Body of pancreas (tissue), 4 donors: Measurements from ENCODE around the gene CADM1. TPM values are rescaled to one million over a fixed set of nuclear protein-coding genes. Genes with fewer than 3 reads are reported as not detected.

ENCODE experiments used
- ATAC-seq: fragments of 150-250 bp; one replicate; pipeline ENCODE4 v1.9.1; 2016
- DNase-seq, 4 donors: peaks; one replicate each; pipeline ENCODE4 v3.0.0-alpha.2; 2019
- H3K27ac ChIP-seq, 4 donors: fragments of 200-600 bp; sonication (generic); 1 replicate in 3 of 4; 2 replicates in 1 of 4; pipeline versions ENCODE4 v1.5.1 to v1.6.1; 2016 to 2019; ENCODE audit warnings: mild to moderate bottlenecking in 1 of 4, mixed read lengths in 1 of 4, moderate library complexity in 1 of 4
- H3K27me3 ChIP-seq, 2 donors: fragments of 200-600 bp; sonication (generic); one replicate each; pipeline ENCODE4 v1.6.0; 2016; ENCODE audit warnings: mild to moderate bottlenecking in 1 of 2
- H3K36me3 ChIP-seq, 2 donors: fragments of 200-600 bp; sonication (generic); replicated peaks in 1 of 2; 2 replicates each; pipeline ENCODE4 v1.5.1; 2016; ENCODE audit warnings: low read depth in 2 of 2; ENCODE audit not compliant: insufficient read depth in 1 of 2
- H3K4me1 ChIP-seq: fragments of 200-600 bp; sonication (generic); one replicate; pipeline ENCODE4 v1.6.0; 2016
- H3K4me3 ChIP-seq, 2 donors: fragments of 200-600 bp; sonication (generic); 1 replicate in 1 of 2; 2 replicates in 1 of 2; pipeline ENCODE4 v1.5.1; 2016 to 2019
- H3K9me3 ChIP-seq, 3 donors: fragments of 200-600 bp; sonication (generic); 1 replicate in 2 of 3; 2 replicates in 1 of 3; pipeline ENCODE4 v1.5.1; 2016
- POLR2A ChIP-seq, 3 donors: fragments of 450-650 bp; IDR thresholded peaks; one replicate each; pipeline ENCODE4 v1.6.1; 2016; ENCODE audit warnings: antibody characterized with exemption in 3 of 3, mild to moderate bottlenecking in 2 of 3
- WGBS, 2 donors: methylation state at CpG; one replicate each; pipeline ENCODE4 v1.1.5; 2017; 5-methylcytosine and 5-hydroxymethylcytosine counted together
- intact Hi-C: fragments of 100-400 bp; cut with DNase I; formaldehyde crosslinking; loops from one replicate; pipeline ENCODE4 v1.15.1; 2023
- total RNA-seq, 2 donors: library from RNA; depleted of rRNA; stranded (reverse); fragments of >200 nt; gene quantifications; one replicate each; pipeline ENCODE4 v1.1.0, GENCODE V29; 2016
- TF ChIP-seq, protein P1 (sequence below), 7 experiments: fragments of 450-650 bp in 4 of 7; fragments of 200-600 bp in 3 of 7; sonication (generic) in 3 of 7; IDR thresholded peaks; one replicate each; pipeline ENCODE4 v1.5.1; 2016 to 2019; ENCODE audit warnings: antibody characterized with exemption in 7 of 7

Gene CADM1
- total RNA-seq, 2 donors from 2014 or later: 12.5 to 13.7 TPM

DNA sequence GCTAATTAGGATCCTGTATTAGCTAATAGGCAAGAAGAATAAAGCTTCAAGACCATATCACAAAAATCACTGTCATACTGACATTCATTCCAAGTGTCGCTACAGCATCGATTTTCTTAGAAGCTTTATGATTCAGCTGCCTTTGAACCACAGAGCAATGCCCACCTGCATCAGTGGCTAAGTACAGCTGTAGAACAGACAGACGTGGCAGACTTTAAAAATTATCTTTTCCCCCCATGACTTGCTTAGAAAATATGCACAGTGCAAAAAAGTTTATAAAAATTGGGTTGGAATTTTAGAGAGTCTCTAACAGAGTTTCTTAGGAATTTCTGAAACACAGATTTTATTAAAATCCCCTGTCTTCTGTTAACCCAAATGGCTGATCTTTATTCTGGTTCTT lies 120.8 kb downstream of the CADM1 start:
- Histone ChIP-seq H3K27ac (no peak overlapping the region), H3K4me3 (no peak overlapping the region), H3K9me3 (no peaks in the 10 kb centered on the region), H3K36me3 (no peaks in the 10 kb centered on the region), H3K4me1 (no peaks in the 10 kb centered on the region), H3K27me3 (no peaks in the 10 kb centered on the region)
- no peak for ATAC-seq
- intact Hi-C loops: no loop called here
- DNase-seq: no peak
- no peak for TF ChIP-seq POLR2A (IDR thresholded peaks at IDR 0.05)
- TF ChIP-seq, protein P1, sequence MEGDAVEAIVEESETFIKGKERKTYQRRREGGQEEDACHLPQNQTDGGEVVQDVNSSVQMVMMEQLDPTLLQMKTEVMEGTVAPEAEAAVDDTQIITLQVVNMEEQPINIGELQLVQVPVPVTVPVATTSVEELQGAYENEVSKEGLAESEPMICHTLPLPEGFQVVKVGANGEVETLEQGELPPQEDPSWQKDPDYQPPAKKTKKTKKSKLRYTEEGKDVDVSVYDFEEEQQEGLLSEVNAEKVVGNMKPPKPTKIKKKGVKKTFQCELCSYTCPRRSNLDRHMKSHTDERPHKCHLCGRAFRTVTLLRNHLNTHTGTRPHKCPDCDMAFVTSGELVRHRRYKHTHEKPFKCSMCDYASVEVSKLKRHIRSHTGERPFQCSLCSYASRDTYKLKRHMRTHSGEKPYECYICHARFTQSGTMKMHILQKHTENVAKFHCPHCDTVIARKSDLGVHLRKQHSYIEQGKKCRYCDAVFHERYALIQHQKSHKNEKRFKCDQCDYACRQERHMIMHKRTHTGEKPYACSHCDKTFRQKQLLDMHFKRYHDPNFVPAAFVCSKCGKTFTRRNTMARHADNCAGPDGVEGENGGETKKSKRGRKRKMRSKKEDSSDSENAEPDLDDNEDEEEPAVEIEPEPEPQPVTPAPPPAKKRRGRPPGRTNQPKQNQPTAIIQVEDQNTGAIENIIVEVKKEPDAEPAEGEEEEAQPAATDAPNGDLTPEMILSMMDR (IDR thresholded peaks at IDR 0.05): no peak
- WGBS, 2 donors: 42 to 55% methylated on average over 3 of the region's 3 CpGs

DNA sequence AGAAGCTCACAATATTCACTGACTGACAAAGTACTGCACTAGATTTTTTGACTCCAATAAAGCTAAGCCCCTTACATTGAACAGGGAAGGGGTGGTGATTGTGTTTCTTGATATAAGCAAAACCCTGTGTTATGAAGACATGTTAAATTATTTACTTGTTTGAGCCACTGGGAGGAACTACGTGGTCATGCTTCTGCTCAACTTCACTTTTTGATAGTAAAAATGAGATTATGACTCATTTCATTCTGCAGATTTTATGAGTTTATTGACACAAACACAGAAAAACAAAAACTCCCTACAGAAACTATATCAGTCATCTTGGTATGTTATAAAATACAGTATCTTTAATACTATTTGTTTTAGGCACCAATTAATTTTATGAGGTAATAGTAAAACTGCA lies 124.7 kb downstream of the CADM1 start:
- no peaks in the 10 kb centered on the region for H3K4me1 ChIP-seq
- no peak overlapping the region for H3K4me3 ChIP-seq
- no peaks in the 10 kb centered on the region for H3K27me3 ChIP-seq
- ATAC-seq (no peak), DNase-seq (no peak)
- 34 to 40% methylated on average over 1 of the region's 1 CpG for WGBS, 2 donors
- no peak overlapping the region for H3K27ac ChIP-seq
- intact Hi-C loops: no loop called here
- no peaks in the 10 kb centered on the region for H3K36me3 ChIP-seq
- H3K9me3 ChIP-seq: no peaks in the 10 kb centered on the region
- no peak for TF ChIP-seq POLR2A (IDR thresholded peaks at IDR 0.05)
- TF ChIP-seq, protein P1 (IDR thresholded peaks at IDR 0.05): no peak

DNA sequence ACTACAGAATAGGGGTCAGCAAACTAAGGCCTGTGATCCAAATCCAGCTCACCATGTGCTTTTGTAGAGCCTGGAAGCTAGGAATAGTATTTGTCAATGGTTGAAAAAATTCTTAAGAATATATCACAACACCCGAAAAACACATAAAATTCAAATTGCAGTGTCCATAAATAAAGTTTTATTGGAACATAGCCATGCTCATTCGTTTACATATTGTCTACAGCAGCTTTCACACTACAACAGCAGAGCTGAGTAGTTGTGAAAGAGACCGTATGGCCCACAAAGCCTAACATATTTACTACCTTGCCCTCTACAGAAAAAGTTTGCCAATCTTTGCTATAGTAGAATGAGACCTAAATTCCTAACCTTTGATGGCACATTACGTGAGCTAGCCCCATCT lies 125.7 kb downstream of the CADM1 start:
- TF ChIP-seq POLR2A (IDR thresholded peaks at IDR 0.05): no peak
- TF ChIP-seq, protein P1 (IDR thresholded peaks at IDR 0.05): no peak
- no peaks in the 10 kb centered on the region for H3K36me3 ChIP-seq
- H3K9me3 ChIP-seq: no peaks in the 10 kb centered on the region
- H3K27me3 ChIP-seq: no peaks in the 10 kb centered on the region
- WGBS, 2 donors: 80 to 82% methylated on average over 4 of the region's 4 CpGs
- no peak overlapping the region for H3K4me3 ChIP-seq
- ATAC-seq: no peak
- intact Hi-C loops: no loop called here
- no peak for DNase-seq
- no peaks in the 10 kb centered on the region for H3K4me1 ChIP-seq
- no peak overlapping the region for H3K27ac ChIP-seq

DNA sequence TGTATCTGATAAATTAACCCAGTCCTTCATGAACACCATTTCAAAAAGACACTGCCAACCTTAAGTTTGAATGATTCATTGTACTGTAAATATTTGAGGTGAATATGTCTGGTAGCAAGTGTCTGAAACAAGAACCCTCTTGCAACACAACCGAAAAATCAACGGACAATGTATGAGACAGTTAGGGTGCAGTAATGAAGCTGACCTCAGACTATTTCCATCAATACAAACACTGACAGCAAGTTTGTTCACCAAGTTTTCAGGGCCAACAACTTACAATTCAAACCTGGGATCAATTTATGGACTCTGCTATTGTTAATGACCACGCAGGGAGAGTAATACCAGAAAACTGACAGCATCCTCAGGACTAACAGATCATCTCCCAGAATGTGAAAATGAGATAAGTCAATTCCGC lies 126.3 kb downstream of the CADM1 start:
- intact Hi-C loops: no loop called here
- TF ChIP-seq, protein P1 (IDR thresholded peaks at IDR 0.05): no peak
- TF ChIP-seq POLR2A (IDR thresholded peaks at IDR 0.05): no peak
- DNase-seq (no peak), ATAC-seq (no peak)
- Histone ChIP-seq H3K36me3 (no peaks in the 10 kb centered on the region), H3K27ac (no peak overlapping the region), H3K9me3 (no peaks in the 10 kb centered on the region), H3K27me3 (no peaks in the 10 kb centered on the region), H3K4me1 (no peaks in the 10 kb centered on the region), H3K4me3 (no peak overlapping the region)
- WGBS, 2 donors: 64 to 75% methylated on average over 4 of the region's 4 CpGs

DNA sequence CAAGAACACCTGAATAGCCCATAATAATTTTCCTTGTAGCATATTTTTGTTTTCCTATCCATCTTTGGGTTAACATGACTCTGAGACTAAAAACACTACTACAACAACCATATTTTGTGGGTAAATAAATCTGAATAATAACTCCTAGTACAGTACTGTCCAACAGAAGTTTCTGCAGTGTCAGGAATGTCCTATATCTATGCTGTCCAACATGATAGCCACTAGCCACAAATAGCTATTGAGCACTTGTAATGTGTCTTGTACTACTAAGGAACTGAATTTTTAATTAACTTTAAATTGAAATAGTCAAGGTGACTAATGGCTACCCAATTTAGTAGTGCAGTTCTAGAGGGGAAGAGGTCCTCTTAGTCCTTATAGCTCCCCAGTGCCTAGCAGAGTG lies 135.6 kb downstream of the CADM1 start:
- no peaks in the 10 kb centered on the region for H3K4me1 ChIP-seq
- H3K27me3 ChIP-seq: no peaks in the 10 kb centered on the region
- no peak overlapping the region for H3K27ac ChIP-seq
- no peaks in the 10 kb centered on the region for H3K36me3 ChIP-seq
- ATAC-seq (no peak), DNase-seq (no peak)
- no peaks in the 10 kb centered on the region for H3K9me3 ChIP-seq
- intact Hi-C loops: no loop called here
- no peak overlapping the region for H3K4me3 ChIP-seq
- no peak for TF ChIP-seq POLR2A (IDR thresholded peaks at IDR 0.05)
- TF ChIP-seq, protein P1 (IDR thresholded peaks at IDR 0.05): no peak
